GM15510 (cell line): ENCODE measurements around the gene RAB18.

ENCODE experiments used
- POLR2A ChIP-seq: IDR thresholded peaks from 3 replicates; pipeline ENCODE4 v1.6.1; 2011; ENCODE audit warnings: borderline replicate concordance; ENCODE audit not compliant: insufficient read length; ENCODE audit errors: extremely low read depth

RAB18 gene

GRCh38 chr10:27504007-27504807 is at the start of gene RAB18:
RAB18 (plus strand) TSS chr10:27504304; CDS start chr10:27504370, 66 bp downstream.
- peak; percentile 91 for TF ChIP-seq POLR2A

- TF ChIP-seq POLR2A = no peak
These were observed 49.3 kb upstream of the RAB18 start for GRCh38 chr10:27454837-27455236.

- TF ChIP-seq POLR2A = no peak
These were observed 46.7 kb upstream of the RAB18 start for GRCh38 chr10:27457261-27457945.

GRCh38 chr10:27457966-27458365 is 46.1 kb upstream of the RAB18 start:
- no peak for TF ChIP-seq POLR2A

GRCh38 chr10:27461312-27461711 is 42.8 kb upstream of the RAB18 start:
- TF ChIP-seq POLR2A = no peak

- TF ChIP-seq POLR2A = no peak
These were observed 40.1 kb upstream of the RAB18 start for GRCh38 chr10:27463961-27464360.

- no peak for TF ChIP-seq POLR2A
These were observed 39.1 kb upstream of the RAB18 start for GRCh38 chr10:27464993-27465392.

- TF ChIP-seq POLR2A = no peak
These were observed 33.2 kb upstream of the RAB18 start for GRCh38 chr10:27470885-27471284.

- no peak for TF ChIP-seq POLR2A
These were observed 29.4 kb upstream of the RAB18 start for GRCh38 chr10:27474741-27475140.

GRCh38 chr10:27479016-27479415 is 25.1 kb upstream of the RAB18 start:
- no peak for TF ChIP-seq POLR2A

GRCh38 chr10:27481486-27481885 is 22.6 kb upstream of the RAB18 start:
- TF ChIP-seq POLR2A = no peak

GRCh38 chr10:27482984-27483956 is 20.8 kb upstream of the RAB18 start:
- TF ChIP-seq POLR2A = no peak

- no peak for TF ChIP-seq POLR2A
These were observed 18.7 kb upstream of the RAB18 start for GRCh38 chr10:27485368-27485767.

- no peak for TF ChIP-seq POLR2A
These were observed 18.1 kb upstream of the RAB18 start for GRCh38 chr10:27485986-27486385.

- TF ChIP-seq POLR2A = no peak
These were observed 13.3 kb upstream of the RAB18 start for GRCh38 chr10:27490807-27491206.
